BJ (cell line): ENCODE data around the gene MED13L. TPM values are rescaled to one million over a fixed set of nuclear protein-coding genes. Genes with fewer than 3 reads are reported as not detected.
A peak's percentile ranks its signal among the peaks of the same experiment; 100 is the strongest.
"Not testable (repeated sequence)": the region's sequence is repeated elsewhere in the genome, so short reads cannot be mapped to it uniquely, and the experiment has no call there.

ENCODE experiments used
- CTCF ChIA-PET: fragments of 350-600 bp; formaldehyde crosslinking; extraction: SDS; loops from one replicate; lab custom pipeline; 2021; ENCODE audit warnings: antibody characterized with exemption, inconsistent platforms; lab: Yijun Ruan, JAX
- POLR2A ChIA-PET: fragments of 300-600 bp; sonication (Branson Sonifier 250); formaldehyde crosslinking; extraction: SDS; loops from one replicate; lab custom pipeline; 2021; ENCODE audit warnings: antibody characterized with exemption; lab: Charles Lee
- DNase-seq: peaks from one replicate; pipeline ENCODE4 v3.0.0-alpha.2; 2011; ENCODE audit warnings: low read depth
- H3K27me3 ChIP-seq: 2 replicates; pipeline ENCODE4 v1.6.0; 2011; ENCODE audit warnings: low read length; ENCODE audit not compliant: control insufficient read depth, insufficient read depth
- H3K36me3 ChIP-seq: 2 replicates; pipeline ENCODE4 v1.5.1; 2011; ENCODE audit warnings: low read length; ENCODE audit not compliant: control insufficient read depth, insufficient read depth
- H3K4me3 ChIP-seq: 2 replicates; pipeline ENCODE4 v1.5.1; 2011; ENCODE audit warnings: low read depth, mild to moderate bottlenecking, control low read depth, low read length
- polyA plus RNA-seq: library from polyadenylated mRNA; depleted of rRNA; stranded (reverse); fragments of >200 nt; gene quantifications from 2 replicates; pipeline ENCODE4 v1.2.3, GENCODE V29; 2011
- TF ChIP-seq, protein P1 (sequence below): IDR thresholded peaks from 2 replicates; pipeline ENCODE4 v1.5.1; 2011; ENCODE audit warnings: low read depth, mild to moderate bottlenecking, control low read depth, inconsistent platforms, low read length, moderate library complexity; ENCODE audit not compliant: insufficient read depth

Gene MED13L
- polyA plus RNA-seq, 1 experiment: 43.7 TPM

- Histone ChIP-seq H3K36me3 (no peaks in the 10 kb centered on the region), H3K27me3 (no peaks in the 10 kb centered on the region), H3K4me3 (no peak overlapping the region)
- ChIA-PET POLR2A (no interaction called here), CTCF (interaction anchor here (0.6 to 2.4 kb wide), 10 partner anchors 9 to 233 kb away, joined by 3 to 8 read pairs (median 4); no protein-coding TSS in a partner anchor)
- no peak for DNase-seq
- TF ChIP-seq, protein P1, sequence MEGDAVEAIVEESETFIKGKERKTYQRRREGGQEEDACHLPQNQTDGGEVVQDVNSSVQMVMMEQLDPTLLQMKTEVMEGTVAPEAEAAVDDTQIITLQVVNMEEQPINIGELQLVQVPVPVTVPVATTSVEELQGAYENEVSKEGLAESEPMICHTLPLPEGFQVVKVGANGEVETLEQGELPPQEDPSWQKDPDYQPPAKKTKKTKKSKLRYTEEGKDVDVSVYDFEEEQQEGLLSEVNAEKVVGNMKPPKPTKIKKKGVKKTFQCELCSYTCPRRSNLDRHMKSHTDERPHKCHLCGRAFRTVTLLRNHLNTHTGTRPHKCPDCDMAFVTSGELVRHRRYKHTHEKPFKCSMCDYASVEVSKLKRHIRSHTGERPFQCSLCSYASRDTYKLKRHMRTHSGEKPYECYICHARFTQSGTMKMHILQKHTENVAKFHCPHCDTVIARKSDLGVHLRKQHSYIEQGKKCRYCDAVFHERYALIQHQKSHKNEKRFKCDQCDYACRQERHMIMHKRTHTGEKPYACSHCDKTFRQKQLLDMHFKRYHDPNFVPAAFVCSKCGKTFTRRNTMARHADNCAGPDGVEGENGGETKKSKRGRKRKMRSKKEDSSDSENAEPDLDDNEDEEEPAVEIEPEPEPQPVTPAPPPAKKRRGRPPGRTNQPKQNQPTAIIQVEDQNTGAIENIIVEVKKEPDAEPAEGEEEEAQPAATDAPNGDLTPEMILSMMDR: peak; percentile 72
Observed at GRCh38 chr12:116236148-116236731, 41.3 kb downstream of the MED13L start.

DNA sequence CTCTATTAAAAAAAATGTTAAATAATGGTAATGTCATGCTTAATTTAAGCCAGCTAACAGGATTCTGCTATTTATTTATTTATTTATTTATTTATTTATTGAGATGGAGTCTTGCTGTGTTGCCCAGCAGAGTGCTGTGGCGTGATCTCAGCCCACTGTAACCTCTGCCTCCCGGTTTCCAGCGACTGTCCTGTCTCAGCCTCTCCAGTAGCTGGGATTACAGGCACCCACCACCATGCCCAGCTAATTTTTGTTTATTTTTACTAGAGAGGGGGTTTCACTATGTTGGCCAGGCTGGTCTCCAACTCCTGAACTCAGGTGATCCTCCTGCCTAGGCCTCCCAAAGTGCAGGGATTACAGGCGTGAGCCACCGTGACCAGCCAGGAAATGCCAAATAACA lies 43.3 kb downstream of the MED13L start:
- H3K4me3 ChIP-seq, CTCF ChIA-PET, POLR2A ChIA-PET, H3K27me3 ChIP-seq, H3K36me3 ChIP-seq, DNase-seq: not testable (repeated sequence)

DNA sequence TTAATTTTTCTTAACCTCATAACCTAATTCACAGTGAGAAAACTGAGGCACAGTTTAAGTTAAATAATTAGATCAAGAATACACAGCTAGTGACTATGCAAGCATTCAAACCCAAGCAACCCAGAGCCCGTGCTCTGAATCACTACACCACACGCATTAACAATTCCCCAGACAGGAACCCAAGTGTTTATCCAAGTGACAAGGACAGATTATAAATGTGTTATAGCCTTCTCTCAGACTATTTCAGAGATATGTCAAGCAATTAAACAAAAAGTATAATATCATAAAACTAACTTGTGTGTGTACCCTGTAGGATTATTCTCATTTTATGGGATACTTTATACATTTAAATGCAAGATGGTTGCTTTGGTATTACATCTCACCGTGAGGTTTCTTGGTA lies 43.8 kb downstream of the MED13L start:
- POLR2A ChIA-PET: no interaction called here

GRCh38 chr12:116227811-116228210 lies 49.7 kb downstream of the MED13L start:
- TF ChIP-seq, protein P1: no peak
- Histone ChIP-seq H3K27me3 (no peaks in the 10 kb centered on the region), H3K36me3 (no peaks in the 10 kb centered on the region), H3K4me3 (no peak overlapping the region)
- POLR2A ChIA-PET: no interaction called here
- CTCF ChIA-PET: no interaction called here
- no peak for DNase-seq

More for the DNA sequence above, 43.8 kb downstream of the MED13L start:
- no peak for DNase-seq
- TF ChIP-seq, protein P1: no peak
- Histone ChIP-seq H3K4me3 (no peak overlapping the region), H3K27me3 (no peaks in the 10 kb centered on the region), H3K36me3 (no peaks in the 10 kb centered on the region)
- CTCF ChIA-PET: no interaction called here

DNA sequence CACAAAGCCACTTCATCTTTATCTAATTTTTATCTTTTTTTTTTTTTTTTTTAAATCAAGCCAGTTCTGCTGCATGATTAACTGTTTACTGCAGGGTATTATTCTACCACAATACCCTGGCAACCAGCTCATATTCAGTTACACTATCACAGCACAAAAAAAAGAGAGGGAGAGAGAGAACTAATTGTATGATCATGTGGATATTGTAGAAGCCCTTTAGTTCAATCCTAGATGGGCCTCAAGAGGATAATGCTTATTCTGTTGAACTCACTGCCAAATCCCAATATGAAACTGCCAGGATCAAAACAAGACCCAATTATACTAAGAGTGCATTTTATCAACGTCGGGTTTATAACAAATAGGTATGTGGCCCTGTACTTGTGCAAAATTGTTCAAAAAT lies 51.5 kb downstream of the MED13L start:
- H3K36me3 ChIP-seq: no peaks in the 10 kb centered on the region
- POLR2A ChIA-PET: no interaction called here
- H3K4me3 ChIP-seq: no peak overlapping the region
- TF ChIP-seq, protein P1: no peak
- no peaks in the 10 kb centered on the region for H3K27me3 ChIP-seq
- DNase-seq: no peak
- CTCF ChIA-PET: no interaction called here

DNA sequence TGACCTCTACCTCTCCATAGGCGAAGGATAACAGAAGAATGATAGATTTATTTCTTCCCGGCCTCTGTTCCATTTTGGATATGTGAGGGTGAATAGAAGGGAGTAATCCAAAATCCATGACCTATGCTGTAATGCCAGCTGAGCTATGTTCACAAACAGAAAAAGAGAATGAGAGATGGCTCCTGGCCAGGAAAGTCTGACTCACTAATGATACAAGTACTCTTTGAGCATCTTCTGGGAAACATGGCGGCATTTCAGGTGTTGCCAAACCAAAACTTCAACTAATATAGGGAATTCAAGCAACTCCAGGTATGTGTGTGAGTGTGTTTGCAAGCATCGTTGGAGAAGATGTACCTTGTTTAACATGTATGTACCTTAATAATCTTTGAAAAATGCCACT lies 55.1 kb downstream of the MED13L start:
- TF ChIP-seq, protein P1: no peak
- Histone ChIP-seq H3K27me3 (no peaks in the 10 kb centered on the region), H3K4me3 (no peak overlapping the region), H3K36me3 (no peaks in the 10 kb centered on the region)
- POLR2A ChIA-PET: no interaction called here
- DNase-seq: peak; percentile 35
- CTCF ChIA-PET: interaction anchor here (0.7 kb wide), 1 partner anchor 26 kb away, joined by 3 read pairs; no protein-coding TSS in a partner anchor
